CD4-positive, CD25-positive, alpha-beta regulatory T cell (primary cell): Measurements from ENCODE around the gene DNASE1. TPM values are rescaled to one million over a fixed set of nuclear protein-coding genes. Genes with fewer than 3 reads are reported as not detected.

Experiments used
- polyA plus RNA-seq, 4 donors: library from polyadenylated mRNA; unstranded; fragments of 300-500 nt; fragmentation: Illumina TruSeq; gene quantifications; one replicate each; pipeline ENCODE4 v1.2.3, GENCODE V29; 2021
- total RNA-seq: library from RNA; stranded (reverse); gene quantifications from one replicate; pipeline ENCODE4 v1.2.3, GENCODE V29; 2022

Gene DNASE1
- total and polyA plus RNA-seq, 5 donors from 2014 or later: 1.6 to 41.9 (median 3.8) TPM

Other genes with a start within 250 kb of the DNASE1 start
- gene ZNF597, start 211.2 kb upstream of the DNASE1 start, total RNA-seq: 4.7 TPM
- gene ZNF597, start 211.2 kb upstream of the DNASE1 start, polyA plus RNA-seq: 1 to 10 TPM; 1.5 to 2.3 (median 1.9) TPM
- 48.9 TPM for gene NAA60, start 211.0 kb upstream of the DNASE1 start, total RNA-seq
- gene NAA60, start 211.0 kb upstream of the DNASE1 start, polyA plus RNA-seq: 10 to 100 TPM; 38.8 to 50.0 (median 43.8) TPM
- gene C16orf90, start 159.2 kb upstream of the DNASE1 start, total RNA-seq: not detected
- gene C16orf90, start 159.2 kb upstream of the DNASE1 start, polyA plus RNA-seq: not detected
- 11.3 TPM for gene CLUAP1, start 153.7 kb upstream of the DNASE1 start, total RNA-seq
- 10 to 100 TPM; 20.6 to 35.1 (median 21.3) TPM for gene CLUAP1, start 153.7 kb upstream of the DNASE1 start, polyA plus RNA-seq
- 97.0 TPM for gene NLRC3, start 77.3 kb upstream of the DNASE1 start, total RNA-seq
- 10 to 100 TPM; 23.2 to 28.3 (median 26.8) TPM for gene NLRC3, start 77.3 kb upstream of the DNASE1 start, polyA plus RNA-seq
- 5.4 TPM for gene SLX4, start 43.1 kb upstream of the DNASE1 start, total RNA-seq
- gene SLX4, start 43.1 kb upstream of the DNASE1 start, polyA plus RNA-seq: under 1 TPM; 0.24 to 0.83 (median 0.42) TPM
- gene TRAP1, start 62.8 kb downstream of the DNASE1 start, total RNA-seq: 65.0 TPM
- 10 to 100 TPM; 38.7 to 59.5 (median 44.4) TPM for gene TRAP1, start 62.8 kb downstream of the DNASE1 start, polyA plus RNA-seq
- gene CREBBP, start 226.0 kb downstream of the DNASE1 start, total RNA-seq: 192 TPM
- 1 to 10 TPM; 3.3 to 8.1 (median 4.0) TPM for gene CREBBP, start 226.0 kb downstream of the DNASE1 start, polyA plus RNA-seq